Suppressor macrophage treated with lipopolysaccharide for 1 hour (primary cell): ENCODE data around the gene RBL2.
"Not testable (repeated sequence)": the region's sequence is repeated elsewhere in the genome, so short reads cannot be mapped to it uniquely, and the experiment has no call there.

Source experiments
- DNase-seq, 3 donors: peaks; one replicate each; pipeline ENCODE4 v3.0.0-alpha.2; 2020 to 2022

Gene RBL2

GRCh38 chr16:53509906-53510703 is 75.8 kb downstream of the RBL2 start:
- peak; percentile 66 to 82 (median 79) for DNase-seq

- DNase-seq = no peak
These were observed 76.4 kb downstream of the RBL2 start for GRCh38 chr16:53510704-53511070.

DNA sequence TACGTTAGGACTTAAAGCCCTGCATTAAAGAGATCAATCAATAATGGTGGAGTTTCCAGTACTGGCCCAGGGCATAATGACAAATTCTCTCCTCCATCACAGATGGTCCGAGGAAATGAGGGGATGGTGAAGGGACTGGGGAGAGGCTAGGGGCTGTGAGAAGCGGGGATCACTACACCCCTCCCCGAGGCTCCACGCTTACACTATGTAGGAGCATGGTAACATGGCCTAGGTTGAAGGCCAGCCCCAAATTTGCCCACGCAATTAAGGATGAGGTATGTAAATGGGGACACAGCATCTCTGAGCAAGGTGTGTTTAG is 76.8 kb downstream of the RBL2 start:
- DNase-seq = no peak

DNA sequence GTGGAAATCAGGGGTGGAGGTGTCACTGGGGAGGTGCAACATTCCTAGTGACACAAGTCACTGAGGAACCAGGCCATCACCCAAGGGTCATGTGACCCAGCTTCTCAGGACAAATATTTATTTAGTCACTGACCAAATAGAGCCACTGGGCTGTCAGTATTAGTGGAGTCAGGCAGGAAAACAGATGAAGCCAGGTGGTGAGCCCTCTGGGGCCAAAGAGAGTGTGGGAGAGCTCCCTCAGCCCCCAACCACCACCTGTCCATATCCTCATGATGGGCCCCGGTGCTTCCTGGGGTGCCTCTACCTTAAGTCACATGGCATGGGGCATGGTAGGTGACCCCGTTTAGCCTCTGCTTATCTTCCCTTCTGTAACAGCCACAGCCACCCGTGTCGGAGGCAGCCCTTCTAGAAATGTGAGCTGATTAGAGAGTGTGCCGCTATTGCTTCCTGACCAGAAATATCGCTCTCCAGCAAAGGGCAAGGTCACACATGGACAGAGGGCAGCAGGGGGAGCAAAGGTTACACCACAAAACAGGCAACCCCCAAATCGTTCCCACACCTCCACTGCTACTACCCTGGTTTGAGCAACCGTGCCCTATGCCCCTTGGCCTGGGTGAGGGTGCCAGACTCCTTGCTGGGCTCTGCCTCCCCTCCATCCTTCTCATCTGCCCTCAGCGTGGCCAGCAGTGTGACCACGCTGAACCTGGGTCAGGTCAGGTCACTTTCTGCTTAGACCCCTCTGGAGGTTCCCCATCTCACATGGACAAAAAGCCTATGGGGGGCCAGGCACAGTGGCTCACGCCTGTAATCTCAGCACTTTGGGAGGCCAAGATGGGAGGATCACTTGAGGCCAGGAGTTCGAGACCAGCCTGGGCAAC is 77.4 kb downstream of the RBL2 start:
- DNase-seq = no peak

DNA sequence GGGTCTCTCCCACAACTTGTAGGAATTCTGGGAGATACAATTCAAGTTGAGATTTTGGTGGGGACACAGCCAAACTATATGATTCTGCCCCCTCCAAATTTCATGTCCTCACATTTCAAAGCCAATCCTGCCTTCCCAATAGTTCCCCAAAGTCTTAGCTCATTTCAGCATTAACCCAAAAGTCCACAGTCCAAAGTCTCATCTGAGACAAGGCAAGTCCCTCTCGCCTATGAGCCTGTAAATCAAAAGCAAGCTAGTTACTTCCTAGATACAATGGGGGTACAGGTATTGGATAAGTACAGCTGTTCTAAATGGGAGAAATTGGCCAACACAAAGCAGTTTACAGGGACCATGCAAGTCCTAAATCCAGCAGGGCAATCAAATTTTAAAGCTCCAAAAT is 78.5 kb downstream of the RBL2 start:
- not testable (repeated sequence) for DNase-seq

DNA sequence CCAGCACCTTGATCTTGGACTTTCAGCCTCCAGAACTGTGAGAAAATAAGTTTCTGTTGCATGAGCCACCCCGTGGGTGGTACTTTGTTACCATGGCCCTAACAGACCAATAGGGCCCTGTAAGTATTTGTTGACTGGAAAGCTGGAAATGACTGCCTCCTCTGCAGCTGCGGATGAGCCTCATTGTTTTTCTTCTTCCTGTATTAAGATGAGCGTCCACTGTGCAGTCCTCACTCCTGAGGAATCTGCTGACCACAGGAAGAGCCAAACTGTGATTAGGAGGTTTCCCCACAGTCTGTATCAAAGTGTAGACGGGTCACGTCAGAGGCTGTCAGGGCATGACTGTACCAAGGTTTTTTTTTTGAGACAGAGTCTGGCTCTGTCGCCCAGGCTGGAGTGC is 81.0 kb downstream of the RBL2 start:
- DNase-seq = no peak

DNA sequence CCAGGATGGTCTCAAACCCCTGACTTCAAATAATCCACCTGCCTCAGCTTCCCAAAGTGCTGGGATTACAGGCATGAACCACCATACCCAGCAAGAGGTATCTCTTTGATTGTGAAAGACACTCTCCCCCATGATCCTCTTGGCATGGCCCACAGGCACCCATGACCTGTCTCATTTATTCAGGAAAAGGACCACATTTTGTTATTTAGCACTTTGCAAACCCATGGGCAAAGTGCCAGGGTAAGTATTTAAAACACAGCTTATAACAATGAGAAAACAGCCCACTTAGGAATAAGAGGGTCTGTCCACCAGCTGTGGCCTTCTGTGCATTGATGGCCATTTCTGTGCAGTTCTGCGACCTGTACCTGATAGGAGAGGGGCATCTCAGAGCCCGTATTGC is 81.5 kb downstream of the RBL2 start:
- no peak for DNase-seq

DNA sequence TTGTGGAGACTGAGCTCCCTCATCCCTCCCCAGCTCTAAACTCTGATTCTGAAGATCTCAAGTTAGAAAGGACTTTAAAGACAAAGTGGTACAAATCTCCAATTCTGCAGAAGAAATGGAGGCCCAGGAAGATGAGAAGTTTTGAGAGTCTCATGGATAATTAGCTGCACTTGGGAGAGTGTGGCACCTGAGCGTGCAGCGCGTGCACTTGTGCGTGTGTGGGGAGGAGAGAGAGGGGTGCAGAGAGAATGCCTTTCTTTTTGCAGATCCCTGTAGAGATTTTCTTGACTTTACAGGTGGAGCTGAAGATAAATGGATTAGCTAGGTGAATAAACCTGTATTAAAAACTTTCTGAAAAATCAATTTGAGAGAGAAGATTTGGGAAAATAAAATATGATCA is 83.6 kb downstream of the RBL2 start:
- no peak for DNase-seq

- peak; percentile 14 to 35 (median 22) for DNase-seq
These were observed 84.5 kb downstream of the RBL2 start for GRCh38 chr16:53518550-53519416.

DNA sequence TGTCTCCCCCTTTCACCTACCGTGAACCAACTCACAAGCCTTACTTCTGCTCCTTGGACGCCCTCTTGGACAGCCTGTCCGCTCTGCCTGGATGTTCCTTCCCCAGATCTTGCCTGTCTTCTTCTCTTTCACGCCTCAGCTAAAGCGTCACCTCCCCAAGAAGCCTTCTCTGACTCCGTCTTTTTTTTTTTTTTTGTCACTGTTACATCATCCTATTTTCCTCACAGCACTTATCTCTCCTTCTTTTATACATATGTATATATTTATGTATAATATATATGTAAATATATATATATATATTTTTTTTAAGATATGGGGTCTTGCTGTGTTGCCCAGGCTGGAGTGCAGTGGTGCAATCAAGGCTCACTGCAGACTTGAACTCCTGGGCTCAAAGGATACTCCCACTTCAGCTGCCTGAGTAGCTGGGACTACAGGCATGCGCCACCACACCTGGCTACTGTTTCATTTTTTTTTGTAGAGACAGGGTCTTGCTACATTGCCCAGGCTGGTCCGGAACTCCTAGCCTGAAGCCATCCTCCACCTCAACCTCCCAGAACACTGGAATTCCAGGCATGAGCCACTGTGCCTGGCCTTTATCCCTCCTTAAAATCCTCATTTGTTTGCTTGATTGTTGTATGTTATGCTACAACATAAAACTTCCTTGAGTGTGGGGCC is 85.3 kb downstream of the RBL2 start:
- DNase-seq = peak in 1 of 3 donors; percentile 2

DNA sequence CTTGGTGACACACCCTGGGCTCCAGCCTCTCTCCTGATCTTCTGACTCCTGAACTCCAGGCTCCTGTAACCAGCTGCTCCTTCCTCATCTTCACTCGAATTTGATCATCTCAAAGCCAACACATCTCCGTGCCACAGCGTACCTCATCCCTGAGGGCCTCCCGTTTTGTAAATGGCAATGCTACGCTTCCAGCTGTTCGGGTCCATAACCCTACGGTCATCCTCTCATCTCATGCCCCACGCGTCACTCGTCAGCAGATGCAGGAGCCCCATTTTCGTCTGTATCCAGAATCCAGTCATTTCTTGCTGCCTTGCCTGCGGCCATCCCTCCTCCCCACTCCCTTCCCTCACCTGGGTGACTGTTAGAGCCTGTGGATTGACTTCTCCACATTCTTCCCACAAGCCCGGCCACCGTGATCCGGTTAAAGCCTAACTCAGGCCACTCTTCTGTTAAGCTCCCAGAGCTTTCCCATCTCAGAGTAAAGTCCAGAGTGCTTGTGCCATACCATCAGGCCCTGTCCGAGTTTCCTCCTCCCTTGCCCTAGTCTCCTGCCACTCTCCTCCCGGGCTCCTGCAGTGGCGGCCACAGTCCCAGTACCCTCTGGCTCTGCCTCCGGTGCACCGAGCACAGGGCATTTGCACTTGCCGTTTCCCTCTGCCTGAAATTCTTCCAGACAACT is 89.0 kb downstream of the RBL2 start:
- DNase-seq = no peak

DNA sequence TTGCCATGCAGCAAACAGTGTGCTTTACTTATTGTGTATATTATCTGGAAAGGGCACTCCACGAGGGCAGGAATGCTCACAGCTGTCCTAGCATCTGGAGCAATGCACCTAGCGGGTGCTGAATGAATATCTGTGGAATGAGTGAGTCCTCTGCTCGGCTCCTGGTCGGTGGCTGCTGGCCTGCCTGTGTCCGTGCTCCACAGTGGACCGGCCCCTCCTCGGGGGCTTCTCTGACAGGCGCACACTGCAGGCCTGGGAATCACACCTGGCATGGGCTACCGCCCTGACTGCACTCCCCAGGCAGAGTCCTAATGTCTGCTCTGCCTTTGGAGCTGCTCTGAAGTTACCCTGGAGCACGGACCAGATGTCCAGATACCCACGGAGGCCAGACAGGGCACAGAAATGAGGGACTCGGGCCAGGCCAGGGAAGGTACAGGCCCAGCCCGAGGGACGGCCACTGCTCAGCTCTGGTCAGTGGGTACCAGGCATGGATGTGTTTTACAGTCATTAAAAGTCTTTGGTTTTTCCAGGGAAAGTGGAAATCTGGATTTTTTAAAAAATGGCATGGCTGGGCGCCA is 89.8 kb downstream of the RBL2 start:
- no peak for DNase-seq

DNA sequence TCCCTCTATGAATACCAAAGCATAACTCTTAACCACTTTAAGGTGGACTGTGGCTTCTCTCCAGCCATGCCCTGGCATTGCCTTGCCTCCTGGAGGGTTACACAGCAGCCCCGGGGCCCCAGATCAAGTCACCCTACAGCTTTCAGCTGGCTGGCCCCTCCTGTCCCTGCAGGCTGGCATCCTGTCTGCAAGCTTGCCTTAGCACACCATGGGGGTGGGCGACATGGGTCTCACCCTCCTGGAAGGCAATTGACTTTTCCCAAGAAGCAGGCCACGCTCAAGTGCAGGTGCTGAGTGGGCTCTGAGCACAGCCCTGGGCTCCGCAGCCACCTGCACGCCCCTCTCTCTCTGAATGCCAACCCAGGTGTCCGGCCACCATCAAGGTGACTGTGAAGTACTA is 94.5 kb downstream of the RBL2 start:
- DNase-seq = no peak

DNA sequence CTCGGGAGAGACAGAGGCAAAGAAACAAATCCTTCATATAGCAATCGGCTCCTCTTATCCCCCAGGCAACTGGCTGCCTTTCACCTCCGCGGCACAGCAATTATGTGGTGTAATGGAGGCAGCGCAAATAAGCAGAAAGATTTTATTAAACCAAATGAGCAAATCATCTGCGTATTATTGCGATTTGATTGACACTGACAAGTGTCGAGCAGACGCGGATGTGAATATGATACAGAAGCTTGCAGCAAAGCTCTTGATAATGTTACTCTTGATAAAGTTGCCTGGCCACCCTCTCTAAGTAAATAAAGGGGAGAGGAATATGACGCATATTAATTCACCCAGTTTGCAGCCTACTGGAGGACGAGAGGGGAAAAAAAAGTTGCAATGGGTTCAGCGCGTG is 95.2 kb downstream of the RBL2 start:
- DNase-seq = no peak

- DNase-seq = no peak
These were observed 95.8 kb downstream of the RBL2 start for GRCh38 chr16:53530046-53530445.

- no peak for DNase-seq
These were observed 96.5 kb downstream of the RBL2 start for GRCh38 chr16:53530741-53531140.

DNA sequence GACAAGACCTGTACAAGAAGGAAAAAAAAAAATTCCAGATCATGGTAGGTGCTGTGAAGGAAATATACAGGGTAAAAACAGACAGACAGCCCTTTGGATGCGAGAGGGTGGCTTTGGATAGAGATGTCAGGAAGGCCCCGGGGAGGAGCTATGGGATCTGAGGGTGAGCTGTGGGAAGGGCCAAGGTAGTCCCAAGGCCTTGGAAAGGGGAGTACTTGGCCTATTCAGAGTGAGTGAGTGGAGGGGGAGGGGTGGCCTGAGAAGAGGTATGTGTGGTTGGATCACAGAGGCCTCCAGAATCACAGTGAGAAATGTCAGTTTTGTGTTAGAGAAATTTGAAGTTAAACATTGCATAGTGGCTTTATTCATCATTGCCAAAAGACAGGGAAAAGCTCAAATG is 99.9 kb downstream of the RBL2 start:
- DNase-seq = no peak

GRCh38 chr16:53537626-53538025 is 103.4 kb downstream of the RBL2 start:
- DNase-seq = no peak

DNA sequence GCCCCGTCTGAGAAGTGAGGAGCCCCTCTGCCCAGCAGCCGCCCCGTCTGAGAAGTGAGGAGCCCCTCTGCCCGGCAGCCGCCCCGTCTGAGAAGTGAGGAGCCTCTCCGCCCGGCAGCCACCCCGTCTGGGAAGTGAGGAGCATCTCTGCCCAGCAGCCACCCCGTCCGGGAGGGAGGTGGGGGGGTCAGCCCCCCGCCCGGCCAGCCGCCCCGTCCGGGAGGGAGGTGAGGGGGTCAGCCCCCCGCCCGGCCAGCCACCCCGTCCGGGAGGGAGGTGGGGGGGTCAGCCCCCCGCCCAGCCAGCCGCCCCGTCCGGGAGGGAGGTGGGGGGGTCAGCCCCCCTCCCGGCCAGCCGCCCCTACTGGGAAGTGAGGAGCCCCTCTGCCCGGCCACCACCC is 105.1 kb downstream of the RBL2 start:
- not testable (repeated sequence) for DNase-seq

- DNase-seq = not testable (repeated sequence)
These were observed 105.8 kb downstream of the RBL2 start for GRCh38 chr16:53539759-53540718.
